HG03565 (cell line): ENCODE results near the gene SERPINA4.

ENCODE experiments used
- ATAC-seq: cut with Tn5 transposase; IDR thresholded peaks from one replicate; pipeline ENCODE4 v1.9.1; 2021; ENCODE audit warnings: mild to moderate bottlenecking, moderate library complexity; ENCODE audit not compliant: unreplicated experiment

SERPINA4 gene, protein sequence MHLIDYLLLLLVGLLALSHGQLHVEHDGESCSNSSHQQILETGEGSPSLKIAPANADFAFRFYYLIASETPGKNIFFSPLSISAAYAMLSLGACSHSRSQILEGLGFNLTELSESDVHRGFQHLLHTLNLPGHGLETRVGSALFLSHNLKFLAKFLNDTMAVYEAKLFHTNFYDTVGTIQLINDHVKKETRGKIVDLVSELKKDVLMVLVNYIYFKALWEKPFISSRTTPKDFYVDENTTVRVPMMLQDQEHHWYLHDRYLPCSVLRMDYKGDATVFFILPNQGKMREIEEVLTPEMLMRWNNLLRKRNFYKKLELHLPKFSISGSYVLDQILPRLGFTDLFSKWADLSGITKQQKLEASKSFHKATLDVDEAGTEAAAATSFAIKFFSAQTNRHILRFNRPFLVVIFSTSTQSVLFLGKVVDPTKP

DNA sequence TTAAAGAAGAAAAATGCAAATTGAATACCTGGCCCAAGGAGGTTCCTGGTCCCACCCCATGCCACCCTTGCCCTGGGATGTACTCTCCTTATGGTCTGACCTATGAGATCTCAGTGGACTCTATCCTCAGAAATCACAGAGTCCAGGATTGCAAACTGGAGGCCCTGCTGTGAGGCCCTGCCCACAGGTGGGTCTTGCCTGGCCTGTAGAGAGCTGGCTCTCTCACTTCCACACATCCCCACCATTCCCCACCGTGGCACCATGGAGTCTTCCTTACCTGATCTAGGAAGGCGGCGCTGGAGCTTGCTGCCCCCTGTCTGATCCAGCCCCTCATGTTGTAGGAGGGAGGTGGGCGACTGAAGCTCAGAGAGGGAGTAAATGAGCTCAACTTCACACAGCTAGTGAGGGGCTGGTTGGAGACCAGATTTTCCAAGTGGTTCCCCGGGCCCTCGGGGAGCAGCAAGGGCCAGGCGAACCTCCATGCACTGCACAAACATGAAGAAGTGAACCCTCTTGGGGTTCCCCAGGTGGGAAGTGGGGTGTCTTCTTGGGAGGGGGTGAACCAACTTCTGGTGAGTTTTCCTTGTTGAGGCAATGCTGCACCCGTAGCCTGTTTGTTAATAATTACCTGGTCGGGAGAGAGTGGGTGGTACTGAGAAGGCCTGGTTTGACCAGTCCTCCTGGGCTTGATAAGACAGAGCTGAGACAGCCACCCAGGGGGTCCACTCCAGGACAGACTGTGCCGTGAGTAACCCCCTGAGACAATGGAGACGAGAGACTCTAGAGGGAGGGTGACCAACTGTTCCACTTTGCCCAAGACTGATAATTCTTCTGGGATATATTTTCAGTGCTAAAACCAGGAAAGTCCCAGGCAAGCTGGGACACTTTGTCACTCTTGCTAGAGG, at the start of gene SERPINA4:
Gene SERPINA4, plus strand, starts transcription at position 692 of the 905 bp plus-strand sequence. CDS start 2,041 bp downstream, outside the sequence.
- no peak for ATAC-seq

DNA sequence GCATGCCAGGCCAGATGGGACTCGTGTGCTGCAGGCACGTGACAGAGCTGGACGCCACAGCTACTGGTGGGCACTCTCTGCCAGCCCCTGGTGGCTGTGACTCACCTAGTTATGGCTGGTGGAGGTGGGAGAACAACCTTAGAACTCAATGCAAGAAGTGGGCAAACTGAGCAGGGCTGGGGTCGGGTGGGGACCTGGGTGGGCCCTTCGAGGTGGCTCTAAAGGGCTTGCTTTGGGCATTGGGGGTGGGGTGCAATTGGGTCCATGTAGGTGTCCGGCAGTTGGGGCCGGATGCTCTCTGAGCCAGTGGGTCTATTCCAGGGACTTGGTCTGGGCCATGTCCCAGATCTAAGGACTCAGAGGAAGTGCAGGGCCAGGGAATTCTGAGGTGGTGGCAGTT, 46.9 kb upstream of the SERPINA4 start:
- no peak for ATAC-seq

DNA sequence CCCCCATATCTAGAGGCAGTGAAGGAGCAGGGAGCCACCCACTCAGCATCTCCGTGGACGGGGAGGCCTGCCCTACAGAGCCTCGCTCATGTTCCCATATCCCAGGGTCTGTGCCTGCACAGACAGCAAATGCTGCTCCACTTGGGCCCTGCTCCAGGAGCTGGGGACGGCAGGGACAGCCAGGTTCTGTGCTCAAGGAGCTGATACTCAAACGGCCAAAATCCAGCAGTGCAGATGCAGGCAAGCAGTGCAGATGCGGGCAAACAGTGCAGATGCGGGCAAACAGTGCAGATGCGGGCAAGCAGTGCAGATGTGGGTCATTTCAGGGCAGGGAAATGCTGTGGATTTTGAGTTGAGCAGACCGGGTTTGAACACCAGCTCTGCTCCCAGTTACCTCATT, 45.8 kb upstream of the SERPINA4 start:
- no peak for ATAC-seq

DNA sequence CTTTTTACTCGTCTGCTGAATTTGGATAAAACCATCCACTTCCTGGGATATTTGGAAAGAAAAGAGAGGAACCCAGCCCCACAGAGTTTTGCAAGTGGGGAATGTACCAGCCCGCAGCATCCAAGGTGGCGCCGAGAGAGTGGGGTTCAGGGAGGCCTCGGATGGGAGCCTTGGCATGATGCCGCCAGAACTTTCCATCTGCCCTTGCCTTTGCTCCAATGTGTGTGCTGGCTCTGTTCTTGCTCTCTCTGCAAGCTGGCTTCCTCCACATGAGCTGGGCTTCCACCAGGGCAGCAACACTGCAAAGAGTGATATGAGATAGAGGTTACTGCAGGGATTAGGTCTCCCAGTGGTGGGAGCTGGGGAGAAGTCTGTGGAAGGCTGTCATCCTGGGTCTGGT, 45.4 kb upstream of the SERPINA4 start:
- ATAC-seq, result no peak

DNA sequence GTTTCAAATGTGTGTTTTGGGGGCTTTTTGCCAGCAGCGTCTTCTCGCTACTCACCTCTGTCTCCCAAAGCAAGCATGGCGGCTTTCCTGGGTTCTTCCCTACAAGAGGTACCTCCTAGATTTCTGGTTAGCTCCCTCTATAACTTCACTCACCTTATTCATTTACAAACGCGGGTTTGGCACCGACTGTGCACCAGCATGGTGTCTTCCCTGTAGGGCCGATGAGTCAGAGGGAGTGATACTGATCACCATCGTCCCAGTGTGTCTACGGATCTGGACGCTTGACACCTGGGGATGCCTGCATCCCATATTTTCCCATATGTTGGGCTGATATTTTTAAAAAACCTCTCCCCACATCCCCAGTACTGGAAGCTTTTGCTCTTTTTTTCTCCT, 44.0 kb upstream of the SERPINA4 start:
- ATAC-seq, result no peak

DNA sequence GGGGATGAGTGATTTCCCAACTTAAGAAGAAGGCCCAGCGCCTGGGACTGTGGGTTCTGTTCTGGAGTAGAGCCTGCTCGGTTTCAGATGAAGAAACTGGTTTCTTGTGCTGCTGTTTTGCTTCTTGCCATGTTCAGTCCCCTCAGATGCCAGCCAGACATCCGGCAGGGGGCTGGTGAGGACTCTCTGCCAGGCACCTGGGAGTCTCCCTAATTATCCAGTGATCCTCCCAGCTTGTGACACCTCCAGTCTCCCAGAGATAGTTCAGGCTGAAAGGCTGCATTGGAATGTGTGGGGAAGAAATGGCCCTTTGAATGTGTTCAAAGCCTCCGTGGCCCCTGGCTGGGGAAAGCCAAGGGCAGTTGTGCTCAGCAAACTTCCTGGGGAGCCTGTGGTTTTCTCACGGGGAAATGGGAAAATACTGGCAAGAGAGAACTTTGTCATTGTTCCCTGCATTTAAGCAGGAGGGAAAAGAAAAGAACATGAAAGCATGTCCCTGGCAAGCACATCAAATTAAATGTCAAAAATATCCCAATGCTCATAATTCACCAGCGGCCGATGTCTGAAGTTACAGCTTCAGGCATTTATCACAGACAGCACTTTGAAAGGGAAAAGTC, 43.5 kb upstream of the SERPINA4 start:
- ATAC-seq, result no peak

DNA sequence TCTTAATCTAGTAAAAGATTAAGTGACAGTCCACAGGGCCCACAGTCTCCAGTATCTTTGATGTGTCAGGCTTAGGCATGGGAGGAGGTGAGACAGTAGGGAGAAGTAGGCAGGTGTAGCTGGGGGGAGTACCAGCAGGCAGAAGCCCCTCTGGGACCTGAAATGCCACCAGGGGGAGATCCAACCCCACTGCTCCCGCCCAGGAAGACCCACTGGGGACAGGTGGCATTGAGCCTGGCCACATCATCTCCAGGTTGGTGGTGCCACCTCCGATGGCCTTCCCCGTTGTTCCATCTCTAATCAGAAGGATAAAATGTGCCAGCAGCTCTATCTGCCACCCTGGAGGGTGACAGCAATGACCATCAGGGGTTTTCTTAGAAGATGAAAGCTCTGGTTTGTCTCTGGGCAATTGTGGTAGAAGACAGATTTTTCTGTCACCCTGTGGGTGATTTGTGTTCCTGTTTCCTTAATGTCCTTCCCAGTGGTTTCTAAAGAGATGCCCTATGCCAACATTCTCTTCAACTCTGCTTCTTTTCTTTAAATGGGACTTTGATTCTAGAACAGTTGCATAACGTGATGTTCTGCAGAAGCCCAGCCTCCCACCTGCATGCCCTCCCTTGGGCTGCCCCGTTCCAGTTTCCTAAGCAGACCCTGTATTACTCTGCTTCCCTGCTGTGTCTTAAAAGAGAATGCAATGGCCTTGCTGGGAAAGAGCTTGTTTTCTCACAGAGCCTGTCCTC, 39.7 kb upstream of the SERPINA4 start:
- ATAC-seq, result no peak

DNA sequence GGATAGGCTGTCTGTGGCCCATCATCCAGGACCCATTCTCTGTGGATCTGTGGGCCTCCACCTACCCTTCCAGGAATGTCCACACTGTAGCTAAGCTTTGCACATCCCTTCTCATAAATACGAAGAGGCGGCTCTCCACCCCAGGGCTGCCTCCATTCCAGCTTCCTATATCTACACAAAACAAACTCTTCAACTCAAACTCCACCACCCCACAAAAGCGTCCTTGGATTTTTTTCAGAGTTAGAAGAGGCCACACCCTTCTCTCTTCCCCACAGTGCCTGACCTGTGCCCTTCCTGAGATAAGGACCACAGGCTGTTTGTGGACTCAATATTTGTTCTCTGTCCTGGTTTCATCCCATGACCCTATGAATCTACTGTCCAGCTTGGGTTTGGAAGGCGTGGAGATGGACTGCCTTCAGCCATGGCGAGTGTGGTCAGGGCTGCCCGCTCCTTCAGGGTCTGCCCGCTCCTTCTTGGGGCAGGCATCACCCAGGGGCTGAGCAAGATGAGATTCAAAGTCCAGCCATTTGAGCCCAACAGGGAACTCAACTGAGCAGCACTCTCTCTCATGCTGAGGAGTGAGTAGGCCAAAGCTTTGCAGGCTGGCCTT, 39.0 kb upstream of the SERPINA4 start:
- ATAC-seq, result no peak

DNA sequence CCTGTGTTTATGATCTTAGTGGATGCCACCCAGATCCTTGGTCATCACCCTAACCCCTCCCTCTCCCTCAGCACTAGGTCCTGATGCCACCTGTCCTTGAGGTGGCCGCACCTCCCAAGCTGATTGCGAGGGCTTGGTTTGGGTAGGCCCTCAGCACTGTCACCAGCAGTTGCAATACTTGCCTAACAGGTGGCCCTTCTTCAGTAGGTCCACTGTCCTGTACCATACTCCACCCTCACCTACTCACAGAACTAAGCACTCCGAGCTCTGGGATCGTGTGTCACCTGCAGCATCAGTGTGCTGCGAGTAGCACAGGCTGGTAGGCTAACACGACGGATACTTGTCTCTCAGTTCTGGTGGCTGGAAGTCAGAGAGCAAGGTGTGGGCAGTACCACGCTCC, 38.0 kb upstream of the SERPINA4 start:
- ATAC-seq, result no peak

DNA sequence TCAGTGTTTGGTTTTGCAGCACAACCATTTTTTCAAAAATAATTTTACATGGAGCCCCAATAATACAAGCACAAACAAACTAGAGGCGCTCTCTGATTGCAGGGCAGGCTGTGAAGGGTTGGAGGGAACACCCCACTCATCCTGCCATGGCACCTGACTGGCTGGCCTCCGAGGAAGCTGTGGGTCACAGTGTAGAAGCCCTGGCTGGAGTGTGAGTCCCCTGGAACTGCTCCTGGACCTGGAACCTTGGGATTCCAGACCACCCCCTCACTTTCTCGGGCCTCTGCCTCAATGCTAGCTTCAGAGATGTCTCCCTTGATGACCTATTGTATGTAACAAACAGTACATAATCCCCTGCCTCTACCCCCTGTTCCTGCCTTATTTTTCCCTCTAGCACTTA, 37.1 kb upstream of the SERPINA4 start:
- no peak for ATAC-seq

DNA sequence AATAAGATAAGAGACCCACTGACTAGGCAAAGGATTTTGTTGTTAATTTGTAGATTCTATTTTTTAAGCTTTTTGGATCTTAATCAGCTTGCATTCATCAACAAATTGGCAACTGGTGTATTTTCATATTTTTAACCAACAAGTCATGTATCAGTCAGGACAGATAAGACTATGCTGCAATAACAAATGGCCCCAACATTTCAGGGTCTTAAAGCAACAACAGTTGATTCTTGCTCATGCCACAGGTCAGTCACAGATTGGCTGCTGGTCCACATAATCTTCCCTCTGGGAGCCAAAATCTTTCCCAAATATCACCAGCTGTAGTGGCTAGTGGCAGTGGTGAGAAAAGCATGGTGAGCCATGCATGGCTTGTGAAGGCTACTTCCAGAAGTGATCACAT, 30.1 kb upstream of the SERPINA4 start:
- no peak for ATAC-seq

DNA sequence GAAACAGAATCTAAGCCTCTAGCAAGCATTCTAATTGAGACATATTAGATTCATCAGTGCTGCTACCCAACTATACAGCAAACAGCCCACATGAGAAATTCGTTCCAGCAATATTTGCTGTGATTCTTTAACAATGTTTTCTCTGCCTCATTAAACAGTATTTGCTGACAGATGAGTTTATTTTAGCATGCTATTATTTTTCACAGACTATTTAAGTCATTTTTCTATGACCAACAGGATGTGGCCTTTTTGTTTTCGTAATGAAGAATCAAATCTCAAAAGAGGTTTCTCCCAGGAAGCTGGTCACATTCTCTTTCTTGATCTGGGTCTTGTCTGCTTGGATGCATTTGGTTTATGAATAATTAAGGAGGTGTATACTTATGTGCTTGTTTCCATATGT, 28.8 kb upstream of the SERPINA4 start:
- ATAC-seq, result no peak

DNA sequence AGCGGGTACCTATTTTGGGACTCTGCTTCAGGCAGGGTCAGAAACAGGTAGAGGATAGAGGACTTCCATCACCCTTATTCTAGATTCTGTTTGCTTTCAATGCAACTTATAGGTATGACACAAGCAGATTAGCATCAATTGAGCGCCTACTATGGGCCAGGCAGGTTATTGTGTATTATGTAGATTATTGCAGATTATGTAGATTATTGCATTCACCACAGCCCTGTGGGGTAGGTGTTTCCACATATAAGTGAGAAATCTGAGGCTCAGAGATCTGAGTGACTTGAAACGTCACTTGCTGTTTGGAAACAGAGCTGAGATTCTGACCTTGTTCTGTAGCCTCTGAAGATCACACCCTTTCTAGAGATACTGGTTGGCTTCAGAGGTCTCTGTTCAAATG, 25.7 kb upstream of the SERPINA4 start:
- ATAC-seq, result no peak

DNA sequence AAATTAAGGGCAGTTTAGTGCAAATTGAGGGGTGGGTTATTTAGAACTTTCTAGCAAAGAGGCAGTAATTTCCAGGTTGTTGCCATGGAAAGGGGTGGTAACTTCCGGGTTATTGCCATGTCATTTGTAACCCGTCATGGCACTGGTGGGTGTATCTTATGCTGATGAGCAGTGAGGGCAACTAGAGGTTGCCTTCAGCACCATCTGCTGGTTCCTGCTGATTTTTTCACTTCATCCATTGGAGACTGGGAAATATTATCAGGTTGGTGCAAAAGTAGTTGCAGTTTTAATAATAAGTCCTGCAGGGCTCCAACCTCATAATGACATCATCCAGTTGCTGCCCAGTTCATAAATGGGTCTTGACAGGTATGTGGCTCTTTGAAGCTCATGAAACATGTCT, 24.4 kb upstream of the SERPINA4 start:
- ATAC-seq, result no peak

DNA sequence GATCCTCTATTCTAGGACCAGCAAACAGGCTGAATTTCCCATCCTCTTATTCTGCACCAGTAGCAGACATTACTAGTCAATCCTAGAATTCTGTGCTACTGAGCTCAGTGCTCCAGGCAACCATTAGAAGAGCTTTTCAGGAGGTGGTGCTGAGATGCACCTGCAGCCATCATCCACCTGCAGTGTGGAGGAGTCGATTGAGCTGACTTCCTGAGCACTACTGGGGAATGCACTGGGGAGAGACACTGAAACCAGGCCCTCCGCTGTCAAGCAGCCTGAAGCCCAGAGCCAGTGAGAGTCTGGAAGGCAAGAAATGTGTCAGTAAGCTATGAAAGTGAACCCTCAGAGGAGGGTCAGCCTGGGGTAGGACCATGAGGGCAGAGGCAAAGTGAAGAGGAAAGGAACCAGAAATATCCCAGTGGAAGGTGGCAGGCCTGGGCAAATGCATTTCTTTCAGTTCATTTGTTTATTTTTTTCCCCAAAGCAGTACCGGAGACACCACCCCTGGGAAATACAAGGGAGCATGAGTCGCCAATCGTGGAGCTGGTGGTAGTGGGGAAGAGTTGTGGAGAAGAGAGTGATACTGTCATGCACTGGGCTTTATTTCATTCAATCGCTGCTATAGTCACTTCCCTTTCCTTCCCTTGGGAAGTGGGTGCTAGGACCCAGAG, 23.0 kb upstream of the SERPINA4 start:
- no peak for ATAC-seq

DNA sequence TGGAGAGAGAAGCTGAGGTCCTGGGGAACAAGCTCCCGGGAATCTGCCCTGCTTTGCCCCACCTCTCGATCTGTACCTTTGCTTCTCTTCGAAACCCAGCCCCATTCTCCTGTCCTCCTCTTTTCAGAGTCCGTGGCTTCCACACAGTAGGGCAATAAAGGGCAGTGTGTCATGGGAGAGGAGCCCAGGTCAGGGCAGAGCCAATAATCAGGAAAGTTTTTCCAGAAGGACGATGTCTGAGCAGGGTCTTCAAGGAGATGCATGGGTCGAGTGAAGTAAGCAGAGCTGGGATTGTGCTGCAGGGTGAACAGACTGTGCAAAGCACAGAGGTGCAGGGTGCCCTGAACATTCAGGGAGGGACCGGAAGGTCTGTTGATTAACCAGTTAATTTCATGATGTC, 22.1 kb upstream of the SERPINA4 start:
- no peak for ATAC-seq

DNA sequence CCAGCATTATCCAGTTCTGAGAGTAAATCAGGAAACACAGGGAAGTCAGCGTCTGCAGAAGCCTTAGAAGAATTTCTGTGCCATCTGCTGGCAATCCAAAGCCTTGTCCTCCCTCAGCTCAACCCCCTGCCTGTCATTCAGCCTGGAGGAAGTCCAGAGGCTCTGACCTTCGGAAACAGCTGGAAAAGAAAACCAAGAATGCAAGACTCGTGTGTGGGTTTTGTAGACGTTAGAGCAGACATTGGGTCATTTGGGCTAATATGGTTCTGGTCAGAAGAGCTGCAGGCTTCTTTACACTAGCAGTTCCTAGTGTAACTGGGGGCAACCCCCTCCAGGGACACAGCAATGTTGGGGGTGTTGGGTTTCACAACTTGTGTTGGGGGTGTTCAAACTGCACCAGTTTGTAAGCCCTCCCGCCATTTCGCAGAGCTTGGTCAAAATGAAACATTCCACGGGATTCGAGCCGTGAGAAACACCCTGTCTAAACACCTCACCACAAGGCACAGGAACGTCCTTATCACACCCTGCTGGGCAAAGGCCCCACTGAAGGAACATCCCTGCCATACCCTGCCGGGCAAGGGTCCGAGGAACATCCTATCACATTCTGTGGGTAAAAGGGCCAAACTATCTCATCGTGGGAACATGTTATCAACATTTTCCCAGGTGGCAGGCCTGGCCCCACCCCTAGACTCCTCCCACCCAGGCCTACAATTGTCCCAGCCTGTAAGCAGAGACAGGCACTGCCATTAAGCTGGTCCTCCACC, 21.0 kb upstream of the SERPINA4 start:
- ATAC-seq, result no peak

DNA sequence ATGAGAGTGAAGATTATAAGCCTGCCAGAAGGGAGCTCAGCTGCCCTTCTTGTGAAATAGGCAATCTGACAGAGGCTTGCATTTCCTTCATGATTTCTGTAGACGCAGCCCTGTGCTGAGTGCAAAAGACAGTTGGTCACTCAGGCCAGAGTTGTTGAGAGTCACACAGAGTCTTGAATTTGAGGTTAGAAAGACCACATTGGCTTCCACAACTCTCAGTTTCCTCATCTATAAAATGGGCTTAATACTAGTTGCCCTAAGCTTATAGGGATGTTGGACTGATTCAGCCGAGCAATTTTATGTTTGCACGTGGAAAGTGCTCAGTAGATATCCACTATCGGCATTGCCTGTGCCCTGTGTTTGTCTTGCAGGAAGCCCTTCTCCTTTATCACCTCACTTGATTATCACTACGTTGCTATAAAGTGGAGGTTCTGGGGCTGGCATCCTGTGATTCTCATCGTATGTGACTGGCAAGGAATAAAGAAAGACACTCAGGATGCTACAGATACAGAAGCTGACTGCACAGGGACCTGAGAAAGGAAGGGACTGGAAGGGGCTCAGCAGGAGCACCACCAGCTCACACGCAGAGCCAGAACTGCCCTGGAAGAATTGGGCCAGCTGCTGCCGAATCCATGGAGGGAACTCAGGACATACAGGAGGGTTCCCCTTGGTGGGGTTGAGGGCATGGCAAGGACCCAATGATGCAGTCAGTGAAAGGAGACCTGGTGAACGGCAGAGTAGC, 19.8 kb upstream of the SERPINA4 start:
- ATAC-seq, result no peak
